ENCODE data around the gene GFOD2.

GFOD2 gene

DNA sequence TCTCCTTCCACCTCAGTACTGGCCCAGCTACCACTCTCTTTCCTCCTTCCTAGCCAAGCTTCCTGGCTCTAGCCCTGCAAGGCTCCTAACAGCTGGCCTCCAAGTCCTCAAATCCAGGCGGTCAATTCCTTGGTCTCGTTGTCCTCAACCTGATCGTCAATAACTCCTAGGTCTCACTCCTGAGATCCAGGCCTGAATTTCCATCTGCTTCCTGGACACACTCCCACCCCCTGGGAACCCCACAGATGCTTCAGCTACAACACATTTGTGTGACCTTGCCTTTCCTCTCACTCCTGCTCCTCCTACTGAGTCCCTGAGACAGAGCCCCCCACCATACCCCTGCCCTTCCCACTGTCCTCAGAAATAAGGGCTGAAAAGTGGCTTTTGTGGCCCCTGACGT, 54.9 kb downstream of the GFOD2 start:
- no peak for DNase-seq (ENCODE audit: low read depth)
- TF ChIP-seq, protein P1, sequence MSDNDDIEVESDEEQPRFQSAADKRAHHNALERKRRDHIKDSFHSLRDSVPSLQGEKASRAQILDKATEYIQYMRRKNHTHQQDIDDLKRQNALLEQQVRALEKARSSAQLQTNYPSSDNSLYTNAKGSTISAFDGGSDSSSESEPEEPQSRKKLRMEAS (IDR thresholded peaks at IDR 0.05; ENCODE audit: low read depth, low read length) = no peak
- TF ChIP-seq POLR2A (IDR thresholded peaks at IDR 0.05; ENCODE audit: extremely low read depth, insufficient read length) = no peak
- TF ChIP-seq MYC (IDR thresholded peaks at IDR 0.05; ENCODE audit: low read depth, low read length) = no peak
- TF ChIP-seq, protein P2, sequence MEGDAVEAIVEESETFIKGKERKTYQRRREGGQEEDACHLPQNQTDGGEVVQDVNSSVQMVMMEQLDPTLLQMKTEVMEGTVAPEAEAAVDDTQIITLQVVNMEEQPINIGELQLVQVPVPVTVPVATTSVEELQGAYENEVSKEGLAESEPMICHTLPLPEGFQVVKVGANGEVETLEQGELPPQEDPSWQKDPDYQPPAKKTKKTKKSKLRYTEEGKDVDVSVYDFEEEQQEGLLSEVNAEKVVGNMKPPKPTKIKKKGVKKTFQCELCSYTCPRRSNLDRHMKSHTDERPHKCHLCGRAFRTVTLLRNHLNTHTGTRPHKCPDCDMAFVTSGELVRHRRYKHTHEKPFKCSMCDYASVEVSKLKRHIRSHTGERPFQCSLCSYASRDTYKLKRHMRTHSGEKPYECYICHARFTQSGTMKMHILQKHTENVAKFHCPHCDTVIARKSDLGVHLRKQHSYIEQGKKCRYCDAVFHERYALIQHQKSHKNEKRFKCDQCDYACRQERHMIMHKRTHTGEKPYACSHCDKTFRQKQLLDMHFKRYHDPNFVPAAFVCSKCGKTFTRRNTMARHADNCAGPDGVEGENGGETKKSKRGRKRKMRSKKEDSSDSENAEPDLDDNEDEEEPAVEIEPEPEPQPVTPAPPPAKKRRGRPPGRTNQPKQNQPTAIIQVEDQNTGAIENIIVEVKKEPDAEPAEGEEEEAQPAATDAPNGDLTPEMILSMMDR (IDR thresholded peaks at IDR 0.05; ENCODE audit: low read depth, low read length) = no peak
- H3K4me3 ChIP-seq (ENCODE audit: low read depth, low read length) = no peak overlapping the region

DNA sequence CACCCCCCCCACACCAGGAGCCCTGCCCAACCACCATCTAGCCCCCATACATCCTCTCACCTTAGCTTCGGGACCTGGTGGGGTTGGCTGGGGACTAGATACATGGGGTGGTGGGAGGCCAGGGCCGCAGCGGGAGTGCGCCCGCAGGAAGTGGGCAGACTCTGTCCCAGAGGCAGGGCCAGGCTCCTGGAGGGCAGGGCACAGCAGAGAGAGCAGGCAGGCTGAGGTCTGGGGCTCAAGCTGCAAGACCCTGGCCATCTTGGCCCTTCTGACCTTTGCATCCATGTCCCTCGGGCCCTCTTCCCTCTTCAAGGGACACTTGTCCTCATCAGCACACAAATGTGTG, 55.3 kb downstream of the GFOD2 start:
- H3K4me3 ChIP-seq (ENCODE audit: low read depth, low read length) = no peak overlapping the region
- TF ChIP-seq POLR2A (IDR thresholded peaks at IDR 0.05; ENCODE audit: extremely low read depth, insufficient read length) (no peak), MYC (IDR thresholded peaks at IDR 0.05; ENCODE audit: low read depth, low read length) (no peak)
- TF ChIP-seq, protein P2 (IDR thresholded peaks at IDR 0.05; ENCODE audit: low read depth, low read length) = no peak
- TF ChIP-seq, protein P1 (IDR thresholded peaks at IDR 0.05; ENCODE audit: low read depth, low read length) = no peak
- no peak for DNase-seq (ENCODE audit: low read depth)

DNA sequence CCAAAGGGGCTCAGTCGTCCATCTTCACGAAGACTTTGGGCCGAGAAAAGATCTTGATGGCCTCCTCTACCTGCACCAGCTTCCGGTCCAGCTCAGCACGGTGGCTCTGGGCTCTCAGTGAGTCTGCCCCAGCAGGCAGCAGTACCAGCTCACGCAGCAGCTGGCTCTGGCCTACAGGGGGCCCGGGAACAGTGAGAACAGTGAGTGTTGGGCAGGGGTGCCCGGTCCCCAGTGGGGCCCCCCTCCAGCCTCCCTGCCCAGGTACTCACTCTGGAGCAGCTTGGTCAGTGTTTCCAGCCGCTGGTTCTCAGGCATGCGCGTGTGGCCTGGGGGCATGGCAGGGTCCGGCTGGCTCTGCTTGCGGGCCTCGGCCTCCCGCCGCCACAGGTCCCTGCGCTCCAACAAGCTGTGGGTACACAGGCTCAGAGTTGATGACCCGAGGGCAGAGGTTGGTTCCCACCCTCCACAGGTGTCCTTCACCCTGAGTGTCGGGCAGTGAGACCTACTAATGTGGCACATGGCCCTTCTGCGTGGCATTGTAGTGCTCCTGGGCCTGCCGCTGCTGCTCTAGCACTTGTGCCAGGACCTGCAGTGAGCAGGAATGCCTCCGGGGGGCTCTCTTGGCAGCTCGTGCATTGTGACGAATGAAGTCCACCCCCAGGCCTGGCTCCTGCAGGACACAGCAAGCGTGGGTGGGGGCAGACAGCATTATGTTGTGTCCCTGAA, 55.8 kb downstream of the GFOD2 start:
- H3K4me3 ChIP-seq (ENCODE audit: low read depth, low read length) = no peak overlapping the region
- TF ChIP-seq MYC (IDR thresholded peaks at IDR 0.05; ENCODE audit: low read depth, low read length) (no peak), POLR2A (IDR thresholded peaks at IDR 0.05; ENCODE audit: extremely low read depth, insufficient read length) (no peak)
- TF ChIP-seq, protein P2 (IDR thresholded peaks at IDR 0.05; ENCODE audit: low read depth, low read length) = peak; percentile 71
- peak; percentile 70 for DNase-seq (ENCODE audit: low read depth)

DNA sequence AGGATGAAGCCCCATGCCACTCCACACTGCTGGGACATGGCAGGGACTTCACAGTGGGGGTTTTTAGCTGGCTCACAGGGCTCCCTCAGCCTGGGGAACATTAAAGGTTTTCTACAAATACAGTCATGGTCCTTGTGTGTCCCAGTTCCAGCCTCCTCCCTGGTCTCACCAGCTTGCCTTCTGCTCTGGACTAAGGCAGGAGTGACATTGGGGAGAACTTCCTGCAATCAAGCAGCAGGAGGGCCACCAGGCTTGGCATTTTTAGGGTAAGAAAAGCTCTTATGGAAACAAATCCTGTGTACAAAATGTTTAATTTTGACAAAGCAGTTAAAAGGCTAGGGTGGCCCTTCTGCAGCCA, 56.5 kb downstream of the GFOD2 start:
- DNase-seq (ENCODE audit: low read depth) = no peak
- H3K4me3 ChIP-seq (ENCODE audit: low read depth, low read length) = no peak overlapping the region
- no peak for TF ChIP-seq POLR2A (IDR thresholded peaks at IDR 0.05; ENCODE audit: extremely low read depth, insufficient read length)
- no peak for TF ChIP-seq MYC (IDR thresholded peaks at IDR 0.05; ENCODE audit: low read depth, low read length)
- TF ChIP-seq, protein P1 (IDR thresholded peaks at IDR 0.05; ENCODE audit: low read depth, low read length) = no peak
- TF ChIP-seq, protein P2 (IDR thresholded peaks at IDR 0.05; ENCODE audit: low read depth, low read length) = no peak

DNA sequence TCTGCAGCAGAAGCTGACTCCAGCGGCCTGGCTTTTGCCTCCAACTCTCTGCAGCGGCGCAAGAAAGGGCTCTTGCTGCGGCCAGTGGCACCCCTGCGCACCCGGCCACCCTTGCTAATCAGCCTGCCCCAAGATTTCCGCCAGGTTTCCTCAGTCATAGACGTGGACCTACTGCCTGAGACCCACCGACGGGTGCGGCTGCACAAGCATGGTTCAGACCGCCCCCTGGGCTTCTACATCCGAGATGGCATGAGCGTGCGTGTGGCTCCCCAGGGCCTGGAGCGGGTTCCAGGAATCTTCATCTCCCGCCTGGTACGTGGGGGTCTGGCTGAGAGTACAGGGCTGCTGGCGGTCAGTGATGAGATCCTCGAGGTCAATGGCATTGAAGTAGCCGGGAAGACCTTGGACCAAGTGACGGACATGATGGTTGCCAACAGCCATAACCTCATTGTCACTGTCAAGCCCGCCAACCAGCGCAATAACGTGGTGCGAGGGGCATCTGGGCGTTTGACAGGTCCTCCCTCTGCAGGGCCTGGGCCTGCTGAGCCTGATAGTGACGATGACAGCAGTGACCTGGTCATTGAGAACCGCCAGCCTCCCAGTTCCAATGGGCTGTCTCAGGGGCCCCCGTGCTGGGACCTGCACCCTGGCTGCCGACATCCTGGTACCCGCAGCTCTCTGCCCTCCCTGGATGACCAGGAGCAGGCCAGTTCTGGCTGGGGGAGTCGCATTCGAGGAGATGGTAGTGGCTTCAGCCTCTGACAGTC, 57.0 kb downstream of the GFOD2 start:
- no peak overlapping the region for H3K4me3 ChIP-seq (ENCODE audit: low read depth, low read length)
- no peak for TF ChIP-seq MYC (IDR thresholded peaks at IDR 0.05; ENCODE audit: low read depth, low read length)
- TF ChIP-seq, protein P1 (IDR thresholded peaks at IDR 0.05; ENCODE audit: low read depth, low read length) = no peak
- TF ChIP-seq, protein P2 (IDR thresholded peaks at IDR 0.05; ENCODE audit: low read depth, low read length) = no peak
- no peak for TF ChIP-seq POLR2A (IDR thresholded peaks at IDR 0.05; ENCODE audit: extremely low read depth, insufficient read length)
- DNase-seq (ENCODE audit: low read depth) = no peak
